Adrenal gland (tissue), 12 donors: ENCODE results near the gene MSRB2. TPM values are rescaled to one million over a fixed set of nuclear protein-coding genes. Genes with fewer than 3 reads are reported as not detected.
A peak's percentile ranks its signal among the peaks of the same experiment; 100 is the strongest.

Experiments
- DNase-seq, 7 donors: peaks; one replicate each; pipeline ENCODE4 v3.0.0-alpha.2; 2019 to 2020
- H3K27ac ChIP-seq, 5 donors: fragments of 200-600 bp; sonication (generic) in 4 of 5; 1 replicate in 3 of 5; 2 replicates in 2 of 5; pipeline versions ENCODE4 v1.5.1 to v1.8.0; 2016 to 2020; ENCODE audit warnings: mild to moderate bottlenecking in 1 of 5
- H3K27me3 ChIP-seq: fragments of 200-600 bp; 2 replicates; pipeline ENCODE4 v1.8.0; 2021
- H3K36me3 ChIP-seq, 2 donors: fragments of 200-600 bp; replicated peaks in 1 of 2; 1 replicate in 1 of 2; 2 replicates in 1 of 2; pipeline versions ENCODE4 v1.5.1 to v1.8.0; 2018 to 2022
- H3K4me1 ChIP-seq, 2 donors: fragments of 200-600 bp; replicated peaks in 1 of 2; 1 replicate in 1 of 2; 2 replicates in 1 of 2; pipeline versions ENCODE4 v1.5.1 to v1.8.0; 2018 to 2021
- H3K4me3 ChIP-seq, 4 donors: fragments of 200-600 bp; sonication (generic) in 3 of 4; one replicate each; pipeline ENCODE4 v1.5.1; 2016 to 2018
- H3K9me3 ChIP-seq, 3 donors: fragments of 200-600 bp; sonication (generic) in 1 of 3; replicated peaks in 1 of 3; 1 replicate in 2 of 3; 2 replicates in 1 of 3; pipeline versions ENCODE4 v1.5.1 to v1.8.0; 2016 to 2021
- CTCF ChIP-seq, 6 experiments: fragments of 450-650 bp in 4 of 6; fragments of 200-600 bp in 2 of 6; sonication (generic) in 1 of 6; IDR thresholded peaks; 1 replicate in 5 of 6; 2 replicates in 1 of 6; pipeline versions ENCODE4 v1.5.1 to v1.8.0; 2016 to 2021; ENCODE audit warnings: antibody characterized with exemption in 6 of 6, mild to moderate bottlenecking in 2 of 6, moderate library complexity in 1 of 6
- POLR2A ChIP-seq, 2 donors: fragments of 450-650 bp; IDR thresholded peaks; one replicate each; pipeline ENCODE4 v1.6.1; 2017; ENCODE audit warnings: antibody characterized with exemption in 2 of 2, mild to moderate bottlenecking in 2 of 2, moderate library complexity in 1 of 2
- WGBS, 4 donors: extraction: QIAGEN DNeasy Blood & Tissue Kit in 2 of 4; methylation state at CpG; one replicate each; pipeline versions ENCODE4 v1.1.5 to v1.1.7; 2013 to 2017; 5-methylcytosine and 5-hydroxymethylcytosine counted together
- intact Hi-C, 2 donors: fragments of 100-400 bp; cut with DNase I; formaldehyde crosslinking; loops; one replicate each; pipeline versions ENCODE4 v1.14.1 to v1.15.0; 2022 to 2023
- polyA plus RNA-seq, 3 donors: library from polyadenylated mRNA; stranded (reverse); fragments of 200-250 nt in 2 of 3; fragments of 350-450 nt in 1 of 3; fragmentation: Illumina TruSeq in 1 of 3; extraction: RNeasy Lipid Tissue Mini Kit (QIAGEN cat#74804) in 1 of 3; gene quantifications; one replicate each; pipeline ENCODE4 v1.2.3, GENCODE V29; 2013 to 2014
- total RNA-seq, 9 donors: library from RNA; depleted of rRNA in 4 of 9; stranded (reverse); fragments of >200 nt in 4 of 9; fragments of 120-200 nt in 1 of 9; fragmentation: NEBNext Ultra II Directional in 1 of 9; extraction: Animal tissue kit (Norgen Biotek cat#: 25700) in 1 of 9; gene quantifications; one replicate each; pipeline versions ENCODE4 v1.1.0 to v1.2.4, GENCODE V29; 2013 to 2023
- donor health status: healthy with polysubstance abuse.
- donor health status: Bipolar disorder and iron deficiency.
- donor health status: DM: yes; HTN: yes; CAD: no.
- donor health status: DM: no; HTN: no; CAD: no.
- donor health status: DM: no; HTN: no; CAD: no.
- donor health status: DM: yes; HTN: yes; CAD: no.

MSRB2 gene
- total and polyA plus RNA-seq, 12 donors: 17.1 to 78.8 (median 48.5) TPM

- H3K9me3 ChIP-seq: no peaks in the 10 kb centered on the region
- TF ChIP-seq POLR2A (IDR thresholded peaks at IDR 0.05) (peak in 1 of 2 donors; percentile 20), CTCF (IDR thresholded peaks at IDR 0.05) (no peak)
- no peaks in the 10 kb centered on the region for H3K36me3 ChIP-seq
- intact Hi-C loops: no loop called here
- peaks cover 0 to 40% of the 10 kb centered on the region in 2 donors for H3K4me1 ChIP-seq
- 19 to 31% (median 23%) methylated on average over 14 to 21 of the region's 21 CpGs for WGBS, 4 donors
- H3K27me3 ChIP-seq: no peaks in the 10 kb centered on the region
- peak; percentile 47 to 75 (median 58) for DNase-seq
- H3K4me3 ChIP-seq: peak overlapping the region; percentile 16 to 95 (median 48)
- peak overlapping the region; percentile 56 to 96 (median 88) for H3K27ac ChIP-seq
Observed at GRCh38 chr10:23095966-23096801, 805 bp downstream of the MSRB2 start.

- Histone ChIP-seq H3K4me1 (peaks cover 0 to 40% of the 10 kb centered on the region in 2 donors), H3K27ac (peak overlapping the region in 4 of 5 donors; percentile 83 to 96 (median 91)), H3K9me3 (no peaks in the 10 kb centered on the region), H3K27me3 (no peaks in the 10 kb centered on the region), H3K36me3 (no peaks in the 10 kb centered on the region), H3K4me3 (peak overlapping the region in 2 of 4 donors; percentile 51 to 95)
- intact Hi-C loops: no loop called here
- peak in 6 of 7 donors; percentile 25 to 71 (median 55) for DNase-seq
- 35 to 43% (median 37%) methylated on average over 8 of the region's 8 CpGs for WGBS, 4 donors
- TF ChIP-seq CTCF (IDR thresholded peaks at IDR 0.05) (no peak), POLR2A (IDR thresholded peaks at IDR 0.05) (no peak)
Observed at GRCh38 chr10:23096802-23097549, 1.6 kb downstream of the MSRB2 start.

- Histone ChIP-seq H3K36me3 (no peaks in the 10 kb centered on the region), H3K4me1 (peaks cover 0 to 40% of the 10 kb centered on the region in 2 donors), H3K27ac (no peak overlapping the region), H3K9me3 (no peaks in the 10 kb centered on the region), H3K4me3 (no peak overlapping the region), H3K27me3 (no peaks in the 10 kb centered on the region)
- peak in 1 of 7 donors; percentile 5 for DNase-seq
- 78 to 85% (median 84%) methylated on average over 3 of the region's 3 CpGs for WGBS, 4 donors
- intact Hi-C loops: no loop called here
- TF ChIP-seq POLR2A (IDR thresholded peaks at IDR 0.05) (no peak), CTCF (IDR thresholded peaks at IDR 0.05) (no peak)
Observed at GRCh38 chr10:23099079-23099478, 3.7 kb downstream of the MSRB2 start.

GRCh38 chr10:23099816-23100215, 4.4 kb downstream of the MSRB2 start:
- no peak for DNase-seq
- H3K4me3 ChIP-seq: no peak overlapping the region
- WGBS, 4 donors: 84 to 91% (median 87%) methylated on average over 2 of the region's 2 CpGs
- H3K36me3 ChIP-seq: peaks cover 0 to 6% of the 10 kb centered on the region in 2 donors
- TF ChIP-seq POLR2A (IDR thresholded peaks at IDR 0.05) (no peak), CTCF (IDR thresholded peaks at IDR 0.05) (no peak)
- intact Hi-C loops: no loop called here
- no peaks in the 10 kb centered on the region for H3K9me3 ChIP-seq
- peaks cover 0 to 36% of the 10 kb centered on the region in 2 donors for H3K4me1 ChIP-seq
- no peak overlapping the region for H3K27ac ChIP-seq
- no peaks in the 10 kb centered on the region for H3K27me3 ChIP-seq
